Loucy (cell line): ENCODE data around the gene KBTBD8.

Source experiments
- H2AFZ ChIP-seq: fragments of 200-600 bp; sonication (generic); 2 replicates; pipeline ENCODE4 v1.6.0; 2016; ENCODE audit warnings: antibody characterized with exemption, mild to moderate bottlenecking, low read length, moderate library complexity
- H3F3A ChIP-seq: fragments of 200-600 bp; 2 replicates; pipeline ENCODE4 v1.6.0; 2016; ENCODE audit warnings: antibody characterized with exemption, low read depth, mild to moderate bottlenecking
- H3K27me3 ChIP-seq: fragments of 200-600 bp; sonication (generic); 2 replicates; pipeline ENCODE4 v1.6.1; 2014; ENCODE audit warnings: low read length, mild to moderate bottlenecking; ENCODE audit not compliant: insufficient read depth, poor library complexity, severe bottlenecking
- H3K36me3 ChIP-seq: fragments of 200-600 bp; sonication (generic); 2 replicates; pipeline ENCODE4 v1.6.1; 2016; ENCODE audit warnings: low read length; ENCODE audit not compliant: insufficient read depth
- H3K4me1 ChIP-seq: fragments of 200-600 bp; sonication (generic); 2 replicates; pipeline ENCODE4 v1.5.1; 2014; ENCODE audit warnings: low read length, mild to moderate bottlenecking; ENCODE audit not compliant: insufficient read depth, poor library complexity, severe bottlenecking
- H3K4me2 ChIP-seq: fragments of 200-600 bp; sonication (generic); 2 replicates; pipeline ENCODE4 v1.6.0; 2014; ENCODE audit warnings: antibody characterized with exemption, low read length, low read depth, mild to moderate bottlenecking; ENCODE audit not compliant: poor library complexity, severe bottlenecking
- H3K4me3 ChIP-seq: fragments of 200-600 bp; sonication (generic); 2 replicates; pipeline ENCODE4 v1.5.1; 2014; ENCODE audit warnings: low read length, mild to moderate bottlenecking, mixed read lengths; ENCODE audit not compliant: poor library complexity, severe bottlenecking
- H3K79me2 ChIP-seq: fragments of 200-600 bp; sonication (generic); 2 replicates; pipeline ENCODE4 v1.6.1; 2014; ENCODE audit warnings: low read length; ENCODE audit not compliant: insufficient read depth
- H3K9ac ChIP-seq: fragments of 200-600 bp; sonication (generic); 2 replicates; pipeline ENCODE4 v1.6.0; 2014; ENCODE audit warnings: mild to moderate bottlenecking, low read depth, low read length, moderate library complexity; ENCODE audit not compliant: poor library complexity, severe bottlenecking
- H3K9me2 ChIP-seq: fragments of 200-600 bp; sonication (generic); replicated peaks from 2 replicates; pipeline ENCODE4 v1.6.1; 2016; ENCODE audit warnings: low read depth, low read length, mixed read lengths
- H3K9me3 ChIP-seq: fragments of 200-600 bp; sonication (generic); 2 replicates; pipeline ENCODE4 v1.6.1; 2014; ENCODE audit warnings: mild to moderate bottlenecking, antibody characterized with exemption, low read length, low read depth; ENCODE audit not compliant: insufficient read depth
- H4K20me1 ChIP-seq: fragments of 200-600 bp; sonication (generic); 2 replicates; pipeline ENCODE4 v1.6.0; 2014; ENCODE audit warnings: antibody characterized with exemption, low read length, mild to moderate bottlenecking; ENCODE audit not compliant: insufficient read depth, poor library complexity, severe bottlenecking
- EZH2phosphoT487 ChIP-seq: fragments of 200-600 bp; IDR thresholded peaks from 2 replicates; pipeline ENCODE4 v1.6.1; 2018; ENCODE audit warnings: antibody characterized with exemption, mild to moderate bottlenecking, moderate library complexity, borderline replicate concordance
- TF ChIP-seq, protein P1 (sequence below): fragments of 200-600 bp; sonication (generic); conservative IDR thresholded peaks from 2 replicates; pipeline ENCODE4 v1.5.1; 2014; ENCODE audit warnings: mild to moderate bottlenecking, antibody characterized with exemption, low read length

The KBTBD8 gene

DNA sequence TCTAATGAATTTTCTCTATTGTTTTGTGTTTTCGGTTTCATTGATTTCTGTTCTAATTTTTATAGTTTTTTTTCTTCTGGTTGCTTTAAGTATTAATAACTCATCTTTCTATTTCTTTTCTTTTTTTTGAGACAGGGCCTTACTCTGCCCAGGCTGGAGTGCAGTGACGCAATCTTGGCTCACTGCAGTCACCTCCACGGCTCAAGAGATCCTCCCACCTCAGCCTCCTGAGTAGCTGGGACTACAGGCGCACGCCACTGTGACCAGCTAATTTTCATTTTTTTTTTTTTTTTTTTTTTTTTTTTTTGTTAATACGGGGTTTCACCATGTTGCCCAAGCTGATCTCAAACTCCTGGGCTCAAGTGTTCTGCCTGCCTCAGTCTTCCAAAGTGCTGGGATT, 14.5 kb downstream of the KBTBD8 start:
- H3K9me2 ChIP-seq = no peaks in the 10 kb centered on the region
- TF ChIP-seq EZH2phosphoT487 = no peak
- TF ChIP-seq, protein P1, sequence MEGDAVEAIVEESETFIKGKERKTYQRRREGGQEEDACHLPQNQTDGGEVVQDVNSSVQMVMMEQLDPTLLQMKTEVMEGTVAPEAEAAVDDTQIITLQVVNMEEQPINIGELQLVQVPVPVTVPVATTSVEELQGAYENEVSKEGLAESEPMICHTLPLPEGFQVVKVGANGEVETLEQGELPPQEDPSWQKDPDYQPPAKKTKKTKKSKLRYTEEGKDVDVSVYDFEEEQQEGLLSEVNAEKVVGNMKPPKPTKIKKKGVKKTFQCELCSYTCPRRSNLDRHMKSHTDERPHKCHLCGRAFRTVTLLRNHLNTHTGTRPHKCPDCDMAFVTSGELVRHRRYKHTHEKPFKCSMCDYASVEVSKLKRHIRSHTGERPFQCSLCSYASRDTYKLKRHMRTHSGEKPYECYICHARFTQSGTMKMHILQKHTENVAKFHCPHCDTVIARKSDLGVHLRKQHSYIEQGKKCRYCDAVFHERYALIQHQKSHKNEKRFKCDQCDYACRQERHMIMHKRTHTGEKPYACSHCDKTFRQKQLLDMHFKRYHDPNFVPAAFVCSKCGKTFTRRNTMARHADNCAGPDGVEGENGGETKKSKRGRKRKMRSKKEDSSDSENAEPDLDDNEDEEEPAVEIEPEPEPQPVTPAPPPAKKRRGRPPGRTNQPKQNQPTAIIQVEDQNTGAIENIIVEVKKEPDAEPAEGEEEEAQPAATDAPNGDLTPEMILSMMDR = no peak
- H3K9me3 ChIP-seq = no peaks in the 10 kb centered on the region
- peaks cover 5% of the 10 kb centered on the region for H3K4me1 ChIP-seq
- no peak overlapping the region for H2AFZ ChIP-seq
- no peaks in the 10 kb centered on the region for H3K79me2 ChIP-seq
- H3F3A ChIP-seq = no peaks in the 10 kb centered on the region
- no peak overlapping the region for H3K9ac ChIP-seq
- no peak overlapping the region for H3K4me3 ChIP-seq
- no peaks in the 10 kb centered on the region for H3K27me3 ChIP-seq
- peaks cover 4% of the 10 kb centered on the region; the same call in 1 of the 2 replicates for H3K36me3 ChIP-seq
- no peak overlapping the region for H3K4me2 ChIP-seq
- H4K20me1 ChIP-seq = no peaks in the 10 kb centered on the region

DNA sequence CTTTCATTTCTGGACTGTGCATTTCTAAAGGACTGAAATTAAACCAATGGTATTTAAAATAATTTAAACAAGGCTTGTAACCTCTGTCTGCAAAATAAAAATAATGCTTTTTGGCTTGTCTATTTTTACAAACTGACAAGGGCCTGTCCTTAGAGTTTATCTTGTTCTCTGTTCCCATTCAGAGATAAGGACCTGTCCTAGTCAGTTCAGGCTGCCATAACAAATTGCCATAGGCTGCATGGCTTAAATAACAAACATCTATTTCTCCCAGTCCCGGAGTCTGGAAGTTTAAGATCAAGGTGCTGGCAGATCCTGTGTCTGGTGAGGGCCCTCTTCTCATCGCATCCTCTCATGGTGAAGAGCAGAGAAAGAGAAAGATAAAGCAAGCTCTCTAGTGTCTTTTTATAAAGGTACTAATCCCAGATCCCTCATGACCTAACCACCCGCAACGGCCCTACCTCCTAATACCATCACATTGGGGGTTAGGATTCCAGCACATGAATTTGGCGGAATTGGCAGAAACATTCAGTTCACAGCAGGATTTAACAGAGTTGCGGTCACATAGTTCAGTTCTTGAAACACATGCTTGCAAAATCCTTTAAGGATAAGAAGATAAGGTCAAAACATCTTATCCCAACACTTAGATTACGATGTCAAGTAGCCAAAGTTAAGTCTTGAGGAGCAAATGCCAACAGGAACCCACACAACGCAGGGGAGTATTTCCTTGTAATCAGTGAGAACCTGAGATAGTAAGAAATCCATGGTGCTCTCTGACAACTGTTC, 17.8 kb downstream of the KBTBD8 start:
- no peak overlapping the region for H3K9ac ChIP-seq
- H2AFZ ChIP-seq = no peak overlapping the region
- no peak for TF ChIP-seq EZH2phosphoT487
- TF ChIP-seq, protein P1 = no peak
- H3F3A ChIP-seq = no peaks in the 10 kb centered on the region
- no peaks in the 10 kb centered on the region for H3K79me2 ChIP-seq
- no peaks in the 10 kb centered on the region for H3K36me3 ChIP-seq
- no peaks in the 10 kb centered on the region for H3K9me2 ChIP-seq
- H3K4me2 ChIP-seq = no peak overlapping the region
- H3K4me3 ChIP-seq = no peak overlapping the region
- H3K4me1 ChIP-seq = peaks cover 5% of the 10 kb centered on the region
- no peaks in the 10 kb centered on the region for H3K27me3 ChIP-seq
- H3K9me3 ChIP-seq = no peaks in the 10 kb centered on the region
- H4K20me1 ChIP-seq = no peaks in the 10 kb centered on the region

DNA sequence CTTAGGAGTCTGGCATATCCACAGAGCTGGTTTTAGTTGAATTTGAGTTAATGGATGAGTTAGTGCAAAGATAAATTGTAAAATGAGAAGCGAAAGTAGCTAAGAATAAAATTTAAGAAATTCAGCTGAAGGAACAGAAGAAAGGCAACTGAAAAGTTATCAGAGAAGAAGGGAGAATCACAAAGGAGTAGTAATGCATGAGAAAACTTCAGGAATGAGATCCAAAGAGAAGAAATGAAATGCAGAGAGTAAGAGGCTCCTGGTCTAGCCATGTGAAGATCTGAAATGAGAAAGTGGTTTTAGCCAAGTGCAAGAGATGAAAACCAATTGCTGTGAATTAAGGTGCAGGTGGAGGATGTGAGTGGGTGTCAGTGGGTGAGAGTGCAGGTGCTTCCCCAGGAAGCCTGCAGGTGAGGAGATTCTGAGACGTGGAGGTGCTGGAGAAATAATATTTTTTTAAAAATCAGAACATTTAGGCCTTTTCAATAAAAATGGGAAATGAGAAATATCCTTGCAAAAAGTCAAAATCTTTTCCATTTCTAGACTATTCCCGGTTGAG, 18.5 kb downstream of the KBTBD8 start:
- Histone ChIP-seq H3K27me3 (no peaks in the 10 kb centered on the region), H3F3A (no peaks in the 10 kb centered on the region), H2AFZ (no peak overlapping the region), H3K9ac (no peak overlapping the region), H3K36me3 (no peaks in the 10 kb centered on the region), H3K9me3 (no peaks in the 10 kb centered on the region), H4K20me1 (no peaks in the 10 kb centered on the region), H3K9me2 (no peaks in the 10 kb centered on the region), H3K4me1 (peaks cover 5% of the 10 kb centered on the region), H3K4me2 (no peak overlapping the region), H3K4me3 (no peak overlapping the region), H3K79me2 (no peaks in the 10 kb centered on the region)
- TF ChIP-seq, protein P1 = no peak
- no peak for TF ChIP-seq EZH2phosphoT487
